Breast epithelium (tissue), 4 donors: ENCODE results near the gene NEO1. TPM values are rescaled to one million over a fixed set of nuclear protein-coding genes. Genes with fewer than 3 reads are reported as not detected.

Experiments
- DNase-seq, 2 donors: peaks; one replicate each; pipeline ENCODE4 v3.0.0-alpha.2; 2019; ENCODE audit warnings: low spot score in 2 of 2
- H3K27ac ChIP-seq, 2 donors: fragments of 200-600 bp; sonication (generic) in 1 of 2; one replicate each; pipeline ENCODE4 v1.5.1; 2016 to 2019; ENCODE audit warnings: mild to moderate bottlenecking in 1 of 2
- H3K27me3 ChIP-seq, 2 donors: fragments of 200-600 bp; sonication (generic) in 1 of 2; one replicate each; pipeline versions ENCODE4 v1.5.1 to v1.6.0; 2017 to 2019; ENCODE audit warnings: control low read depth in 1 of 2, mild to moderate bottlenecking in 1 of 2
- H3K36me3 ChIP-seq: fragments of 200-600 bp; one replicate; pipeline ENCODE4 v1.5.1; 2019
- H3K4me1 ChIP-seq, 2 donors: fragments of 200-600 bp; sonication (generic); one replicate each; pipeline ENCODE4 v1.5.1; 2016 to 2019; ENCODE audit warnings: control low read depth in 1 of 2
- H3K4me3 ChIP-seq, 3 donors: fragments of 200-600 bp; sonication (generic); 1 replicate in 2 of 3; 2 replicates in 1 of 3; pipeline ENCODE4 v1.5.1; 2016 to 2019; ENCODE audit warnings: mild to moderate bottlenecking in 3 of 3, moderate library complexity in 2 of 3
- H3K9me3 ChIP-seq, 2 donors: fragments of 200-600 bp; sonication (generic) in 1 of 2; one replicate each; pipeline ENCODE4 v1.5.1; 2016 to 2019; ENCODE audit warnings: control low read depth in 1 of 2
- POLR2A ChIP-seq: fragments of 450-650 bp; IDR thresholded peaks from one replicate; pipeline ENCODE4 v1.6.1; 2016; ENCODE audit warnings: antibody characterized with exemption, mild to moderate bottlenecking, moderate library complexity
- POLR2AphosphoS5 ChIP-seq, 3 donors: sonication (generic); formaldehyde crosslinking; IDR thresholded peaks; one replicate each; pipeline ENCODE4 v1.6.1; 2017; ENCODE audit warnings: antibody characterized with exemption in 3 of 3
- intact Hi-C: fragments of 100-400 bp; cut with DNase I; formaldehyde crosslinking; loops from one replicate; pipeline ENCODE4 v1.15.1; 2023; ENCODE audit warnings: low total_unique reads
- total RNA-seq, 3 donors: library from RNA; depleted of rRNA; stranded (reverse); fragments of >200 nt; gene quantifications; one replicate each; pipeline ENCODE4 v1.1.0, GENCODE V29; 2016
- TF ChIP-seq, protein P1 (sequence below), 3 donors: fragments of 450-650 bp; IDR thresholded peaks; one replicate each; pipeline ENCODE4 v1.5.1; 2016 to 2017; ENCODE audit warnings: antibody characterized with exemption in 3 of 3, mild to moderate bottlenecking in 3 of 3, moderate library complexity in 3 of 3

NEO1 gene
- total RNA-seq, 3 donors from 2014 or later, result 21.3 to 66.3 (median 27.5) TPM

- no peaks in the 10 kb centered on the region for H3K4me1 ChIP-seq
Measured at GRCh38 chr15:73053398-73053723, 1.1 kb downstream of the NEO1 start.

GRCh38 chr15:73054417-73054953 lies 2.2 kb downstream of the NEO1 start:
- intact Hi-C loops, result no loop called here
- peak overlapping the region in 1 of 3 donors; percentile 70 for H3K4me3 ChIP-seq
- no peaks in the 10 kb centered on the region for H3K4me1 ChIP-seq
- no peak overlapping the region for H3K27ac ChIP-seq
- no peak for DNase-seq
- H3K36me3 ChIP-seq, result no peaks in the 10 kb centered on the region
- H3K9me3 ChIP-seq, result no peaks in the 10 kb centered on the region
- TF ChIP-seq POLR2A, result no peak
- no peak for TF ChIP-seq POLR2AphosphoS5 (IDR thresholded peaks at IDR 0.05)
- TF ChIP-seq, protein P1, sequence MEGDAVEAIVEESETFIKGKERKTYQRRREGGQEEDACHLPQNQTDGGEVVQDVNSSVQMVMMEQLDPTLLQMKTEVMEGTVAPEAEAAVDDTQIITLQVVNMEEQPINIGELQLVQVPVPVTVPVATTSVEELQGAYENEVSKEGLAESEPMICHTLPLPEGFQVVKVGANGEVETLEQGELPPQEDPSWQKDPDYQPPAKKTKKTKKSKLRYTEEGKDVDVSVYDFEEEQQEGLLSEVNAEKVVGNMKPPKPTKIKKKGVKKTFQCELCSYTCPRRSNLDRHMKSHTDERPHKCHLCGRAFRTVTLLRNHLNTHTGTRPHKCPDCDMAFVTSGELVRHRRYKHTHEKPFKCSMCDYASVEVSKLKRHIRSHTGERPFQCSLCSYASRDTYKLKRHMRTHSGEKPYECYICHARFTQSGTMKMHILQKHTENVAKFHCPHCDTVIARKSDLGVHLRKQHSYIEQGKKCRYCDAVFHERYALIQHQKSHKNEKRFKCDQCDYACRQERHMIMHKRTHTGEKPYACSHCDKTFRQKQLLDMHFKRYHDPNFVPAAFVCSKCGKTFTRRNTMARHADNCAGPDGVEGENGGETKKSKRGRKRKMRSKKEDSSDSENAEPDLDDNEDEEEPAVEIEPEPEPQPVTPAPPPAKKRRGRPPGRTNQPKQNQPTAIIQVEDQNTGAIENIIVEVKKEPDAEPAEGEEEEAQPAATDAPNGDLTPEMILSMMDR (IDR thresholded peaks at IDR 0.05), result no peak
- H3K27me3 ChIP-seq, result no peaks in the 10 kb centered on the region

More at GRCh38 chr15:73053398-73053723, 1.1 kb downstream of the NEO1 start:
- no peak for DNase-seq
- TF ChIP-seq POLR2A, result no peak
- TF ChIP-seq POLR2AphosphoS5 (IDR thresholded peaks at IDR 0.05), result no peak
- TF ChIP-seq, protein P1 (IDR thresholded peaks at IDR 0.05), result no peak
- peak overlapping the region; percentile 70 to 87 (median 72) for H3K4me3 ChIP-seq
- H3K36me3 ChIP-seq, result no peaks in the 10 kb centered on the region
- intact Hi-C loops, result no loop called here
- H3K27ac ChIP-seq, result peak overlapping the region; percentile 79 to 83
- H3K9me3 ChIP-seq, result no peaks in the 10 kb centered on the region
- no peaks in the 10 kb centered on the region for H3K27me3 ChIP-seq

DNA sequence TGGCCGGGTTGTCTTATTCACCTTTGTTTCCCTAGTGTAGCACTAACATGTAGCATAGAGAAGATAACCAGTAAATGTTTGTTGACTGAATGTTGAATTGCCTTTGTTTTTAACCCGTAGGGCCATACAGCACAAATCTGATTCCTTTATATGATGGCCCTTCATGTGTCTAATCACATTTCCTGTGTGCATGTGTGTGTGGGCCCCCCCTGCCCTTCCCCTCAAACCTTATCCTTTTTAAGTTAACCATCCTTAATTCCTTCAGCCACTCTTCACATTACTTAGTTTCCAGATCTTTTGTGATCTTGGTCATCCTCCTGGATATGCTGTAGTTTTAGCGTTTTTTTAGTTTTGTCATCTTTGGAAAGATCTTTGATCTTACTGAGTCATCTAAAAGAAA lies 4.2 kb downstream of the NEO1 start:
- intact Hi-C loops, result no loop called here
- no peak for DNase-seq
- Histone ChIP-seq H3K4me3 (no peak overlapping the region), H3K9me3 (no peaks in the 10 kb centered on the region), H3K27me3 (no peaks in the 10 kb centered on the region), H3K27ac (no peak overlapping the region), H3K4me1 (no peaks in the 10 kb centered on the region), H3K36me3 (no peaks in the 10 kb centered on the region)
- TF ChIP-seq POLR2AphosphoS5 (IDR thresholded peaks at IDR 0.05), result no peak
- TF ChIP-seq, protein P1 (IDR thresholded peaks at IDR 0.05), result no peak
- TF ChIP-seq POLR2A, result no peak

DNA sequence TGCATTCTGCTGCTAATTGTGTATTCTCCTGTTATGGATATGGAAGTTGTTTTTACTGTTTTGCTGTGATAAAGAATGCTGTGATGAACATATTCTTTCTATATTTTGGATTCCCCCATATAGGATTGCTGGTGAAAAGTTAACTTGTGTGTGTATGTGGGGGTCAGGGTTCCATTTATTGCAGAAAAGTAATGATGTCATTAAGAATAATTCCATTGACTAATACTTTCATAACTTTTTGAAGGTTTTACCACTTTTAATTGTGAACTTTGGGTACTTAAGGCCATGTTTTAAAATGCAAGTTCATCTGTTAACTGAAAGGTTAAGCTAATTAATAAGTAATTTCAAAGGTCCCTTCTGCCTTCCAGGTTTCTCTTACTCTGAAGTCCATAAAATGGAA lies 6.2 kb downstream of the NEO1 start:
- no peak for DNase-seq
- no peaks in the 10 kb centered on the region for H3K9me3 ChIP-seq
- TF ChIP-seq POLR2AphosphoS5 (IDR thresholded peaks at IDR 0.05) (no peak), POLR2A (no peak)
- TF ChIP-seq, protein P1 (IDR thresholded peaks at IDR 0.05), result no peak
- no peaks in the 10 kb centered on the region for H3K27me3 ChIP-seq
- H3K27ac ChIP-seq, result no peak overlapping the region
- no peak overlapping the region for H3K4me3 ChIP-seq
- no peaks in the 10 kb centered on the region for H3K4me1 ChIP-seq
- no peaks in the 10 kb centered on the region for H3K36me3 ChIP-seq
- intact Hi-C loops, result no loop called here

DNA sequence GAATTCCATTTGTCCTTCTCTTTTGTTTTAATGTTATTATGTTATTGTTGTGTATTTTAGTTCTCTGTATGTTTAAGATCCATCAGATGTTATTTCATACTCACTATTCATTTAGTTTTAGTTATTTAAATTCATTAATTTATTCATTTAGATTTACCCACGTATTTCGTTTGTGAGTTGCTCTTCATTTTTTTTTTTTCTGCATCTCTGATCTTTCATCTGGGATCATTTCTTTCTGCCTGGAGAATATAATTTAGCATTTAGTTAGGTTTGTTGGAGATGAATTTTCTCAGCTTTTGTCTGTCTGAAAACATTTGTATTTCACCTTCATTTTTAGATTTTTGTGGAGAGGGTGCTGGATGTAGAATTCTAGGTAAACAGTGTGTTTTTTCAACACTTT lies 12.9 kb downstream of the NEO1 start:
- no peak for DNase-seq
- TF ChIP-seq POLR2A, result no peak
- TF ChIP-seq POLR2AphosphoS5 (IDR thresholded peaks at IDR 0.05), result no peak
- TF ChIP-seq, protein P1 (IDR thresholded peaks at IDR 0.05), result no peak
- H3K4me3 ChIP-seq, result no peak overlapping the region
- no peaks in the 10 kb centered on the region for H3K27me3 ChIP-seq
- no peaks in the 10 kb centered on the region for H3K36me3 ChIP-seq
- no peaks in the 10 kb centered on the region for H3K4me1 ChIP-seq
- intact Hi-C loops, result no loop called here
- H3K27ac ChIP-seq, result no peak overlapping the region
- no peaks in the 10 kb centered on the region for H3K9me3 ChIP-seq
